NCI-H226 (cell line): ENCODE data around the gene AHCY.
"Not testable (repeated sequence)": the region's sequence is repeated elsewhere in the genome, so short reads cannot be mapped to it uniquely, and the experiment has no call there.

Experiments used
- DNase-seq: peaks from one replicate; pipeline ENCODE4 v3.0.0-alpha.2; 2015

AHCY gene

GRCh38 chr20:34295284-34295683 lies 7.9 kb downstream of the AHCY start:
- DNase-seq = no peak

DNA sequence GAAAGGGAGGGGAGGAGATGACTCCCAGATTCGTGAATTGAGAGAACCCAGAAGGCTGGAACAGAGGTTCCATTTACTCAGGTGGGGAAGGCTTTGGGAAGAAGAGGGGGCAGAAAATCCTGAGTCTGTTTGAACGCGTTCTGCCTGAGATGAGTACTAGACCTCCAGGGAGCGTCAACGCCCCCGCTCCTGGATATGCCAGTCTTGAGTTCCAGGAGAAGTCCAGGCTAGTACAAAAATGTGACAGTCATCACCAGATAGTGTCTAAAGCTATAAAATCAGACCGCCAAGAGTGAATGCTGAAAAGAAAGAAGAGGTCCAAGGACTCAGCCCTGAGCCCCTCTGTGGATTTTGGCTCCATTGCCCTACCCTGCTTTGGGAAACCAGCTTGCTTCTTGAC lies 8.6 kb downstream of the AHCY start:
- no peak for DNase-seq

DNA sequence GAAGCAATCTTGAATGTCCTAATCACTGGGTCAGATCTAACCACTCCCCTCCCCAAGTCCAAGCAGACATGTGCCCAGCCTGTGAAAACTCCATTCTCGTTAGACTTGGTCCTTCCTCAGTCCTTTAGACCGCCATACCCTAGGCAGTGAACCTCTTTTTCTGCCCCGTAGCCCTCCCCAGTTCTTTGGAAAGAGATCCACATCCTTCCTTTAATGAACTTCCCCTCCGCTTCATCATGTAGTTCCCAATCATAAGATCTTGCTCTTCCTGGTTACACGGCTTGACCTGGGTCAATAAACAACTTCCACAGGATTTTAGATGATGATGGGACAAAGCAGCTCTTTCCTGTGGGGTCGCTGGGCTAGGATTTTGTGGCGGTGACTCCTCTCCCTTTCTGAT lies 9.6 kb downstream of the AHCY start:
- DNase-seq = no peak

GRCh38 chr20:34293119-34293518 lies 10.0 kb downstream of the AHCY start:
- no peak for DNase-seq

DNA sequence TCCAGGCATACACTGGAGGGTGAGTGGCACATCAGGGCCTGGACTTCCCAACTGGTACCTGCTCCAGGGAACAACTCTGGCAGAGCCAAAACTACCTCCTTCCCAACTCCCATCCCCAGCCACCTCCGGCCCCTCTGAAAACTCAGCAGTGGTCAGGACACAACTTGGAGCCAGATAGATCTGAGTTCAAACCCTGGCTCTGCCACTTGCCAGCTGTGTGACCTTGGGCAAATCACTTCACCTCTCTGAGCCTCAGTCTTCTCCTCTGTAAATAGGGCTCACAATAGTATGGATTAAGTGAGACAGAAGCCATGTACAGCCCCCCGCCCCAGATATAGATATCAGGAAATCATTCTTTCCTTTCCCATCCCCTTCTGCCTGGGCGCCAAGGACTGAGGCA lies 10.7 kb downstream of the AHCY start:
- no peak for DNase-seq

DNA sequence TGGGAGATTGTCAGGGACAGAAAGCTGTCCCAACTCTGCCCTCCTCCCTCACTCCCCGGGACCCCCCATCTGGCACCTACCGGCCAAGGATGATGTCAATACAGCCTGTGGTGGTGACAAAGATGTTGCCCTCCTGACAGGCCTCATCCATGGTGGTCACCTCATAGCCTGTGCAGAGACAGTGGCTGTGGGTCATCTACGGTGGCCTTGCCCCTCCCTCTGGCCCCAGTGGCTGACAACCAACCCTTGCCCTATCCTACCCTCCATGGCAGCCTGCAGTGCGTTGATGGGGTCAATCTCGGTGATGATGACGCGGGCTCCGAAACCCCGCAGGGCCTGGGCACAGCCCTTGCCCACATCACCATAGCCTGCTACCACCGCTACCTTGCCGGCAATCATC lies 12.7 kb downstream of the AHCY start:
- no peak for DNase-seq

GRCh38 chr20:34287500-34287899 lies 15.7 kb downstream of the AHCY start:
- DNase-seq = not testable (repeated sequence)

GRCh38 chr20:34285450-34285849 lies 17.7 kb downstream of the AHCY start:
- no peak for DNase-seq

DNA sequence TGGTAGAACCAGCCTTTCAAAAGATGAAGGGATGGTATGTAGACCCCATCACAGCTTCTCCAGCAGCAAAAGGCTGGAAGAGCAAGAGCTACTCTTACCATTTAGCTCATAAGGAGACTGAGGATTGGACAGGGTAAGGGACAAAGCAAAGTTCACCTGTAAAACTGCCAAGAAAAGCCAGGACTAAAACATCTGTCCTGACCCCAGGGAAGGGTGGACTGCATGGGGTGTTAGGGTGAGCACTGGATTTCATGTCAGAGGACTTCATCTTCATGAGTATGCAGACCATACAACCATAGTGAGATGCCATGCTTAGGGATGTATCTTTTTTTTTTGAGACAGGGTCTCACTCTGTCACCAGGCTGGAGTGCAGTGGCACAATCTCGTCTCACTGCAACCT lies 19.3 kb downstream of the AHCY start:
- no peak for DNase-seq

DNA sequence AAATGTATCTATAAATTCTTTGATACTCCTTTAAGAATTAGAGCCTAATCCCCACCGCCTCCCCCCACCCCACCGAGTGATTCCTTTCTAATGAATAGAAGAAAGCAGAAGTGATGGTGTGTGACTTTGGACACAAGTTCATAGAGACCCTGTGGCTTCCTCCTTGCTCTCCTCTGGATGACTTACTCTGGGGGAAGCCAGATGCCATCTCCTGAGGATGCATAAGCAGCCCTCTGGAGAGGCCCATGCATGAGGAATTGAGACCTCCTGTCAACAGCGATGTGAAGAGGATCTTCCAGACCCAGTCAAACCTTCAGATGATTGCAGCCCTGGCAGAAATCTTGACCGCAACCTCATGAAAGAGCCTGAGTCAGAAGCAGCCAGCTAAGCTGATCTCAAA lies 21.1 kb downstream of the AHCY start:
- no peak for DNase-seq

DNA sequence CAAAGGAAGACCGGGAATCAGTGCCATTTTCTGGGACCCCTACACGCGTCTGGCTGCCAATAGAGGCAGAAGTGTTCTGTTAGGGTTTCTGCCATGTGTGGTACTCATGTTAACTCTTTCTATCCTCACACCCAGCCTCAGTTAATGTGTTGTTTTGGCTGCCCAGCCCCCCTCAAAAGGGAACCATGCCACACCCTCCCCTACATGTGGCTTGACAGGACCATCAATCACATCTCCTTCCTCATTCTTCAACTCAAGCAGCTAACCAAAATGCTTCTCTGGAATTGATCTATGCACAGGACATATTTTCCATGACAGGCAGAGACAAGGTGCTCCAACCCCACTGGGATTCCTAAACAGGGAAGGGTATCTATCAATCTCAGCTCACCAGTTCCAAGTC lies 22.0 kb downstream of the AHCY start:
- DNase-seq = no peak

DNA sequence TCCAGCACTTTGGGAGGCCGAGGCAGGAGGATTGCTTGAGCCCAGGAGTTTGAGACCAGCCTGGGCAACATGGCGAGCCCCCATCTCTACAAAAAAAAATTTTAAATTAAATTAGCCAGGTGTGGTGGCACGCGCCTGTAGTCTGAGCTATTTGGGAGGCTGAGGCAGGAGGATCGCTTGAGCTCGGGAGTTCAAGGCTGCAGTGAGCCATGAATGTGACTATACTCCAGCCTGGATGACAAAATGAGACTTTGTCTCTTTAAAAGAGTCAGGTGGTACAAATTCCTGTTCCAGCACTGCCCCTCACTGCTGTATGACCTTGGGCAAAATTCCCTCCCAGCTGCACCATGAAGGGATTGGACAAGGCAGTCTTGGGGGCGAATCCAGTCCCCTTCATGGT lies 28.5 kb downstream of the AHCY start:
- no peak for DNase-seq

DNA sequence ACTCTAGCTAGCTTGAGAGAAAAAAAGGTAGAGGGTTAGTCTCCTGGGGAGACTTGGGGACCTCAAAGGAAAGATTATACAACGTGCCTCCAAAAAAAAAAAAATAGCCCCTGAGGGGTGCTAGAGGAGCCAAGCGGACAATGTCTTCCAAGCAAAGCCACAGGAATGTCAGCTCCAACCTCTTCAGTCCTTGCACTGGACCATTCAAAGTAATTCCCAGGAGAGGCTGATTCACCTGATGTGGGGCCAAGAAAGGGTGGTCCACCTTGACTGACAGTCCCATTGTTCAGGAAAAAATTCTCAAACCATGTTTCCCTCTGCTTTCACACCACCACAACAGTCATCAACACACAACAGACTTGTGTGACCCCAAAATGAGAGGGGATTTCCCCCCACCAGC lies 31.2 kb downstream of the AHCY start:
- peak; percentile 61 for DNase-seq

- no peak for DNase-seq
Observed at GRCh38 chr20:34269996-34270627, 33.0 kb downstream of the AHCY start.

DNA sequence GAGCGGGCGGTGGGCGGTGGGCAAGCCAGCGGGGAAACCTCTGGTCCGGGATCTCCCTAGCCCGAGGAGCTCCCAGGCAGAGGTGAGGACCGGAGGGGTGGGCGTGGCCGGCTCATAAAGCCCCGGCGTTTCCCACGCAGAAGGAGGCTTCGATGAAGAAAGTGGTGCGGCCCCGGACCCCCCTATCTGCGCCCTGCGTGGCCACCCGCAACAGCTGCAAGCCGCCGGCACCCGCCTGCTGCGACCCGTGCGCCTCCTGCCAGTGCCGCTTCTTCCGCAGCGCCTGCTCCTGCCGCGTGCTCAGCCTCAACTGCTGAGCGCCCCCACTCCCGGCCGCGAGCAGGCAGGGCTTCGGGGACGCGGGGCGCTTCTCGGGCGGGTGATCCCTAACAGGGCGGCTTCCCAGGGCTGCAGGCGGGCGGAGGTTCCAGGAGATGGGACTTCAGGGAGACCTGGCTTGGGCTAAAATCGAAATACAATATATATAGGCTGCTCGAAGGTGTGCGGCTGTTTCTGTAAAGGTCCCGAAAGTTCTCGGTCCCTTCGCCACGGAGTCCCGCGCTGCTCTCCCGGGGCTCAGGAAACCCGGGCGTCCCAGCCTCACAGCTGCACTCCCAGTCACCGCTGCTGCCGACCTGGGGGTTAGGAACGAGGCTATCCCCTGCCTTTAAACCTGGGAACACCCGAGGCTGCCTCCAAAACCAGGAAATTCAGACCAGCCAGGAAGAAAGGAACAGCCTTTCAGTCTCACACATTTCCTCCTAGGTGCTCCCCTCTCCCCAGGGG lies 34.1 kb downstream of the AHCY start:
- DNase-seq = no peak

DNA sequence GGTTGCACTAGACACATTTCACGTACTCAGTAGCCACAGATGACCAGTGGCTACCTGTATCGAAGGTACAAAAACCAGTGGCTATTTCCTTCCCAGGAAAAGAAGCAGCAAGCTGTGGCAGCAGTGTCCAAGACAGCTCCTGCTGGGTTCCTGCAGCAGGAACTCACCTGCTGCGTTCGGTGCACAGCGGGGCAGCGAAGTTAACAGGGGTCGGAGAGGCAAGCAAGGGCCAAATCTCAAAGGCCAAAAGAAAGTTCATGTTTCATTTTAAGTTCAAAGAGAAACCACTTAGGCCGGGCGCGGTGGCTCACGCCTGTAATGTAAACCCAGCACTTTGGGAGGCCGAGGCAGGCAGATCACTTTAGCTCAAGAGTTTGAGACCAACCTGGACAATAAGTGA lies 35.0 kb downstream of the AHCY start:
- no peak for DNase-seq

DNA sequence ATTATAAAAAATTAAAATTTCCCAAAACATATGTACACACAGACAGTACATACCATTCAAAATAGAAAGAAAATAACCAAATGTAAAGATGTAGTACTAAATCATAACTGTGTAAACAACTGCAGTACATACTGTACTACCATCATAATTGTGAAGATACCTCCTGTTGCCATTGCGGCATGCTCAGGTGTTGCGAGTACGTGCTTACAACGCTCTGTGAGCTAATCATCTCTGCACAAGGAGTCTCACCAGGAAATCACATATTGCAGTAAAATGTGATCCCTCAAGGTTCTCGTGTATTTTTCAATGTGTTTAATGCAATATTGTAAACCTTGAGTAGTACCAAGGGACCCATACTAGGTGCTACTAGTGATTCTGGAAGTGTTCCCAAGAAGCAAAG lies 39.0 kb downstream of the AHCY start:
- no peak for DNase-seq

GRCh38 chr20:34263468-34263867 lies 39.7 kb downstream of the AHCY start:
- DNase-seq = not testable (repeated sequence)

DNA sequence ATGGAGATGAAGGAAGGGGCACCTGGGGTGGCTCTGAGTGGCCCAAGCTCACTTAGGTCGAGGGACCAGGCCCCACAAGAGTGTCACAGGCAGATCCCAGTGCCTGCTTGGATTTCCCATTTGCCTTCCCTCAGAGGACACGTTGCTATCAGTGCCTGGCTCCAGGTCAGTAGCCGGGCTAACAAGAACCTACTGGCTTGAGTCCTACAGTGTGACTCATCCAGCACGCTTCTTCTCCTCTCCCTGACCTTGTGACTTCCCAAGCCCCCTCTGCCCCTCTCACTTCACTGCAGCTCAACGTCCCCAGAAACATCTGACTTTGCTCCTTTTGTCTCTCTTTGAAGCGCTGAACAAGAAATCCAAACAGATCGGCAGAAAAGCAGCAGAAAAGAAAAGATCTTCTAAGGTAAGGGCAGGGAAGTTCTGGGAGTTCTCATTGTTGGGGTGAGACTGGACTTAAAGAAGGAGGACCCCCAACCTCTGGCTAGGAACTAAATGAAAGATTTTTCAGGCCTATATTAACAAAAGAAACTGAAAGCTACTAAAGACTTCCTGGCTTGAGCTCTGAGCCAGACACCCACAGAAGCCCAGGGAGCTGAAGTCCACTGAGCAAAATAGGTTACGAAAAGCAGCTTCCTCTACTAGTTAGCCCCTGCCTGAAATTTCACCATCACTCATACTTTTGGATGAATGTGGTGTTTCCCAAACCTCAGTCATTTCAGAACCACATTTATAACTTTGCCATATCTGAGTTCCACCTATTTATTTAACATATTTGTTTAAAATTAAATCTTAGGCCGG lies 40.5 kb downstream of the AHCY start:
- DNase-seq = peak; percentile 48

- no peak for DNase-seq
Observed at GRCh38 chr20:34260208-34260942, 42.8 kb downstream of the AHCY start.

DNA sequence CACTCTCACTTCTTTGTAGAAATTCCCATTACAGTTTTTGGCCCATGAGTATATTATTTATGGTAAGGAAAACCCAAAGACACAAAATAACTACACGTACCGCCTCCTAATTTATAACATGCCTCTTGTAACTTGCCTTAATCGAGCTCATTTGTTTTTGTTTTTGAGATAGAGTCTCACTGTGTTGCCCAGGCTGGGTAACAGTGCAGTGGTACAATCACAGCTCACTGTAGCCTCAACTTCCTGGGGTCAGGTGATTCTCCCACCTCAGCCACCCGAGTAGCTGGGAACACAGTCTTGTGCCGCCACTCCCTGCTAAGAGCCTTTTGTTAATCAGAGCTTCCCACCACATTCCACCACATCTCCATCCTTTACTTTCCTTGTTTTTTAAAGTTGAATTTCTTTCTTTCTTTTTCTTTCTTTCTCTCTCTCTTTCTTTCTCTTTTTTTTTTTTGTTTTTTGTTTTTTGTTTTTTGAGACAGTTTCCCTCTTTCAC lies 46.5 kb downstream of the AHCY start:
- DNase-seq = no peak

- DNase-seq = no peak
Observed at GRCh38 chr20:34254979-34255378, 48.2 kb downstream of the AHCY start.
